Measurements from ENCODE around the gene ALAS1.

DNA sequence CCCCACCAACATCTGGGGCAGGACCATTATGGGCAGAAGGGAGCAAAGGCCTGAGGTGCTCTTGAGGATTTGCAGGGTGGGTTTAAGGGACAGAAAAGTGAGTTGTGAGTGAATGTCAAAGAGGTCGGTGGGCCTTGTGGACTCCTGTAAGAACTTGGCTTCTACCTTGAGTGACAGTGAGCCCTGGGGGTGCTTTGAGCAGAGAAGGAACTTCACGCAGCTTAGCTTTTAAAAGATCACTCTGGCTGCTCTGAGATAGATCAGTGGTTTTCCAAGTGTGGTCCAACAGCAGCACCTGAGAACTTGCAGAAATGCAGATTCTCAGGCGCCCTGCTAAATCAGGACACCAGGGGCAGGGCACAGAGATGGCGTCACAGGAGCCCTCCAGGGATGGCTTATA lies 15.3 kb upstream of the ALAS1 start:
- TF ChIP-seq POLR2A (IDR thresholded peaks at IDR 0.05) (no peak), POLR2AphosphoS5 (IDR thresholded peaks at IDR 0.05) (no peak), EP300 (IDR thresholded peaks at IDR 0.05) (no peak)
- TF ChIP-seq, protein P1, sequence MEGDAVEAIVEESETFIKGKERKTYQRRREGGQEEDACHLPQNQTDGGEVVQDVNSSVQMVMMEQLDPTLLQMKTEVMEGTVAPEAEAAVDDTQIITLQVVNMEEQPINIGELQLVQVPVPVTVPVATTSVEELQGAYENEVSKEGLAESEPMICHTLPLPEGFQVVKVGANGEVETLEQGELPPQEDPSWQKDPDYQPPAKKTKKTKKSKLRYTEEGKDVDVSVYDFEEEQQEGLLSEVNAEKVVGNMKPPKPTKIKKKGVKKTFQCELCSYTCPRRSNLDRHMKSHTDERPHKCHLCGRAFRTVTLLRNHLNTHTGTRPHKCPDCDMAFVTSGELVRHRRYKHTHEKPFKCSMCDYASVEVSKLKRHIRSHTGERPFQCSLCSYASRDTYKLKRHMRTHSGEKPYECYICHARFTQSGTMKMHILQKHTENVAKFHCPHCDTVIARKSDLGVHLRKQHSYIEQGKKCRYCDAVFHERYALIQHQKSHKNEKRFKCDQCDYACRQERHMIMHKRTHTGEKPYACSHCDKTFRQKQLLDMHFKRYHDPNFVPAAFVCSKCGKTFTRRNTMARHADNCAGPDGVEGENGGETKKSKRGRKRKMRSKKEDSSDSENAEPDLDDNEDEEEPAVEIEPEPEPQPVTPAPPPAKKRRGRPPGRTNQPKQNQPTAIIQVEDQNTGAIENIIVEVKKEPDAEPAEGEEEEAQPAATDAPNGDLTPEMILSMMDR (IDR thresholded peaks at IDR 0.05), result no peak
